ENCODE measurements around the gene BAIAP2L1. TPM values are rescaled to one million over a fixed set of nuclear protein-coding genes. Genes with fewer than 3 reads are reported as not detected.

Gene BAIAP2L1
- total RNA-seq, 2 donors from 2014 or later: 63.9 to 66.2 TPM

DNA sequence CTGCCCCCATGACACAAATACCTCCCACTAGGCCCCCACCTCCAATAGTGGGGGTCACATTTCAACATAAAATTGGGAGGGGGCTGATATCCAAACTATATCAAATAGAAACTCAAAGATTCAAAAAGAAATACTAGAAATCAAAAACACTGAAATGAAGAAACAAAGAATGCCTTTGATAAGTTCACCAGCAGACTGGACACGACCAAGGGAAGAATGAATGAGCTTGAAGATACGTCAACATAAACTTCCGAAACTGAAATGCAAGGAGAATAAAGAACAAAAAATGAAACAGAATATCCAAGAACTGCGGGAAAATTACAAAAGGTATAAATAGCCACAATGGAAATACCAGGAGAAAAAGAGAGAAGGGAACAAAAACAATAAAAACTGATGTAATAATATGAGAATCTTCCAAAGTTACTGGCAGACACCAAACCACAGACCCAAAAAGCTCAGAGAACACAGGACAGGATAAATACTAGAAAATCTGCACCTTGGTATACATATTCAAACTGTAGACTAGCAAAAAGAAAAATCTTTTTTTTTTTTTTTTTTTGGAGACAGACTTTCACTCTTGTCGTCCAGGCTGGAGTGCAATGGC lies 69.9 kb downstream of the BAIAP2L1 start:
- Histone ChIP-seq H3K4me1 (no peaks in the 10 kb centered on the region), H3K4me3 (no peak overlapping the region), H3K9ac (ENCODE audit: low read depth in 2 of 2, low read length in 2 of 2) (no peak overlapping the region), H3K9me3 (no peaks in the 10 kb centered on the region), H3K27me3 (no peaks in the 10 kb centered on the region), H3K27ac (no peak overlapping the region), H3K36me3 (no peaks in the 10 kb centered on the region)
- TF ChIP-seq, protein P1, sequence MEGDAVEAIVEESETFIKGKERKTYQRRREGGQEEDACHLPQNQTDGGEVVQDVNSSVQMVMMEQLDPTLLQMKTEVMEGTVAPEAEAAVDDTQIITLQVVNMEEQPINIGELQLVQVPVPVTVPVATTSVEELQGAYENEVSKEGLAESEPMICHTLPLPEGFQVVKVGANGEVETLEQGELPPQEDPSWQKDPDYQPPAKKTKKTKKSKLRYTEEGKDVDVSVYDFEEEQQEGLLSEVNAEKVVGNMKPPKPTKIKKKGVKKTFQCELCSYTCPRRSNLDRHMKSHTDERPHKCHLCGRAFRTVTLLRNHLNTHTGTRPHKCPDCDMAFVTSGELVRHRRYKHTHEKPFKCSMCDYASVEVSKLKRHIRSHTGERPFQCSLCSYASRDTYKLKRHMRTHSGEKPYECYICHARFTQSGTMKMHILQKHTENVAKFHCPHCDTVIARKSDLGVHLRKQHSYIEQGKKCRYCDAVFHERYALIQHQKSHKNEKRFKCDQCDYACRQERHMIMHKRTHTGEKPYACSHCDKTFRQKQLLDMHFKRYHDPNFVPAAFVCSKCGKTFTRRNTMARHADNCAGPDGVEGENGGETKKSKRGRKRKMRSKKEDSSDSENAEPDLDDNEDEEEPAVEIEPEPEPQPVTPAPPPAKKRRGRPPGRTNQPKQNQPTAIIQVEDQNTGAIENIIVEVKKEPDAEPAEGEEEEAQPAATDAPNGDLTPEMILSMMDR (IDR thresholded peaks at IDR 0.05): no peak
- intact Hi-C loops (cut with DNase I): no loop called here
- DNase-seq: no peak

DNA sequence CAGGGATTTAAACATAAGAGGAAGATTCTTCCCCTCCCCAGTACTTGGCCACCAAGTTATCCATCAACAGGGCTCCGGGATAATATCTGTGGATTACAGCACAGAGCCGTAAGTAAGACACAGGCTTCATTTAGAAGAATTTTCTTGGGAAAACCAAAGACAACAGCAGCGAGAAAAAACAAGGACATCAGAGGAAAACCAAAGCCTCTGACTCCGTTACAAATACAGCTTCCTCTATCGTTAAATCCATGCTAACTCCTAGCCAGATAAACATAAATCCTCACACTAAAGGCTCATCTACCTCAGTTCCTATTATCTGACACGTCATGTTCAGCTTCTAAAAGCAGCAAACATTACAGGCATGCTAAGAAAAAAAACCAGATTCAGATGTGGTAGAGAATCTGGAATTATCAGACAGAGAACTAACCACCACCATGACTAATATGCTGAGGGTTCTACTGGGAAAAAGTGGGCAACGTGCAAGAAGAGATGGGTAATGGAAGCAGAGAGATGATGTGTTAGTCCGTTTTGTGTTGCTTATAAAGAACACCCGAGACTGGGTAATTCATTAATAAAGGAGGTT lies 71.0 kb downstream of the BAIAP2L1 start:
- no peaks in the 10 kb centered on the region for H3K27me3 ChIP-seq
- H3K4me3 ChIP-seq: no peak overlapping the region
- TF ChIP-seq, protein P1 (IDR thresholded peaks at IDR 0.05): no peak
- H3K36me3 ChIP-seq: no peaks in the 10 kb centered on the region
- intact Hi-C loops (cut with DNase I): no loop called here
- H3K9me3 ChIP-seq: no peaks in the 10 kb centered on the region
- DNase-seq: no peak
- H3K27ac ChIP-seq: no peak overlapping the region
- no peaks in the 10 kb centered on the region for H3K4me1 ChIP-seq
- H3K9ac ChIP-seq (ENCODE audit: low read depth in 2 of 2, low read length in 2 of 2): no peak overlapping the region

DNA sequence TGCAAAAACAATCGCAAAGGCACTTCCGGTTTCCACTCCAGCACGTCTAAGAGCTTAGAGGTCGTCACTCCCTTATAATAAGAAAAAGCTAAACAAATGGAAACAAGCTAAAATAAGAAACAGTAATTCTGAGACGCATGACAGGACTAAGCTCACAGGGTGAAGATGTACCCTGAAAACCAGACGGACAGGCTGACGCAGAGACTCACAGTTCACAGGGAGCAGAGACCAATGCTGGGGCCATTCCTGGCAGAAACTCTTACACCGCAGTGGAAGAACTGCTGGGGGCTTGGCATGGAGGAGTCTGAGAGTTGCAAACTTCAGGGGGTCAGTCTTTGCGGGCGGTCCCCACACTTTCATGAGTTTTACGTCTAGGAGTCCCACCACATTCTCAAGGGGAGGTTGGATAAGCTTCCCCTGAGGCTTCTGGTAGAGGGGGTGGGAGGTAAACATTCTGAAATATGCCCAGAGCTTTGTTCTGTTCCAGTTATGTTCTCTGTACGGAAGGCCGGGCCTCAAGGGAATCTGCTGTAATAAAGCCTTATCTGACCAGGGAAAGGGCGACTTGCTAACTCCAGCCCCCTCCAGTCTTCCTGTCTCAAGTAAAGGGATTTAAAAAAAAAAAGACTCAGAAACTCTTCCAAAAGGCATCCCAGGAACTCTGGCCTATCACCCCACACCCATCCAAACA lies 71.6 kb downstream of the BAIAP2L1 start:
- H3K9me3 ChIP-seq: no peaks in the 10 kb centered on the region
- no peaks in the 10 kb centered on the region for H3K27me3 ChIP-seq
- no peaks in the 10 kb centered on the region for H3K4me1 ChIP-seq
- intact Hi-C loops (cut with DNase I): no loop called here
- no peak overlapping the region for H3K9ac ChIP-seq (ENCODE audit: low read depth in 2 of 2, low read length in 2 of 2)
- H3K36me3 ChIP-seq: no peaks in the 10 kb centered on the region
- H3K4me3 ChIP-seq: no peak overlapping the region
- no peak for DNase-seq
- H3K27ac ChIP-seq: no peak overlapping the region
- TF ChIP-seq, protein P1 (IDR thresholded peaks at IDR 0.05): no peak

DNA sequence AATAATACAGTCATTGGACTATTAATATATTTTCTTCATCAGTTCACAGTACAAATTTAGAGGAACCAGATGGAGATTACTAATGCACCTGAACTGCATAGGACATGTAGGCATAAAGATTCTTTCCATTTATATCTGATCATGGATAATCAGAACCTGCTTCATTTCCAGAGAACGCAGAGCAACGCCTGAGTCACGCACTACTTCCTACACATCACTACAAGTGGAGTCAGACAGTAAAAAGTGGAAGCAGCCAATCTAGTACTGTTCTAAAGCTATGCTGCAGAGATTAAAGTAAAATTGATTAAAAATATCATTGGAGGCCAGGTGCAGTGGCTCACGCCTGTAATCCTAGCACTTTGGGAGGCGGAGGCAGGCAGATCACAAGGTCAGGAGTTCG lies 76.1 kb downstream of the BAIAP2L1 start:
- H3K9me3 ChIP-seq: no peaks in the 10 kb centered on the region
- intact Hi-C loops (cut with DNase I): no loop called here
- H3K27me3 ChIP-seq: no peaks in the 10 kb centered on the region
- H3K4me3 ChIP-seq: no peak overlapping the region
- no peak overlapping the region for H3K27ac ChIP-seq
- H3K4me1 ChIP-seq: no peaks in the 10 kb centered on the region
- no peak overlapping the region for H3K9ac ChIP-seq (ENCODE audit: low read depth in 2 of 2, low read length in 2 of 2)
- TF ChIP-seq, protein P1 (IDR thresholded peaks at IDR 0.05): no peak
- H3K36me3 ChIP-seq: no peaks in the 10 kb centered on the region
- DNase-seq: no peak

DNA sequence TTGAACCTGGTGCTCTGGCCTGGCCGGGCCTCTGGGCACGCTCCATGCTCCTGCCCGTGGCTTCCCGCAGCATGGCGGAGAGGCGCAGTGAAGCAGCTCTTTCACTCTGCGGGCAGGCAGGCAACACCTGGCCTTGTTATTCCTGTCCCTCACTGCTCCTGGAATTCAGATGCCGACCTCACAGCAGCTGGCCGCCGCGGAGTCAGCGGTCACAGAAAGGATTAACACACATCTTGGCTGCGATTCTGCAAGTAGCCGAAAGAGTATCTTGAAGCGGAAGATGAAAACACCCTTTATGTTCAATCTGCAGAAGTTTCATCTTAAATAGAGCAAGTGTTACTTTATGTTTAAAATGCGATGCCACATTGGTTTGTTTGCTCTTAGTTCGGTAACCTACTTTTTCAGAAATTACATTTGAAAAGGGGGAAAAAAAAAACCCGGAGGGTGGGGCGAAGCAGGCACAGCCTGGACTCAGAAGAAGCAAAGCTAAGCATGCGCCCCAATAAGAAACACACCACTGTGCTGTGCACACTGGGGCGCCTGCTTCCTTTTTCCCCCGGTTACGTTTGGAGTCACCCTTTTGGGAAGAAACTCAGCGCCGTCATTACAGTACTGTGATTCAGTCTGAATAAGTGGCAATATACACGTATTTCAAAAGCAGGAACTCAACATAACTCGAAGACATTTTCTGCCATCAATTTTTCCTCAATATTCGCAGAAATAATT lies 77.1 kb downstream of the BAIAP2L1 start:
- Histone ChIP-seq H3K9ac (ENCODE audit: low read depth in 2 of 2, low read length in 2 of 2) (no peak overlapping the region), H3K27ac (no peak overlapping the region), H3K4me1 (no peaks in the 10 kb centered on the region), H3K9me3 (no peaks in the 10 kb centered on the region), H3K4me3 (no peak overlapping the region), H3K36me3 (no peaks in the 10 kb centered on the region), H3K27me3 (no peaks in the 10 kb centered on the region)
- TF ChIP-seq, protein P1 (IDR thresholded peaks at IDR 0.05): no peak
- intact Hi-C loops (cut with DNase I): no loop called here
- no peak for DNase-seq
